ENCODE results near the gene ITPK1.

- TF ChIP-seq POLR2A (IDR thresholded peaks at IDR 0.05) = no peak
- TF ChIP-seq, protein P1, sequence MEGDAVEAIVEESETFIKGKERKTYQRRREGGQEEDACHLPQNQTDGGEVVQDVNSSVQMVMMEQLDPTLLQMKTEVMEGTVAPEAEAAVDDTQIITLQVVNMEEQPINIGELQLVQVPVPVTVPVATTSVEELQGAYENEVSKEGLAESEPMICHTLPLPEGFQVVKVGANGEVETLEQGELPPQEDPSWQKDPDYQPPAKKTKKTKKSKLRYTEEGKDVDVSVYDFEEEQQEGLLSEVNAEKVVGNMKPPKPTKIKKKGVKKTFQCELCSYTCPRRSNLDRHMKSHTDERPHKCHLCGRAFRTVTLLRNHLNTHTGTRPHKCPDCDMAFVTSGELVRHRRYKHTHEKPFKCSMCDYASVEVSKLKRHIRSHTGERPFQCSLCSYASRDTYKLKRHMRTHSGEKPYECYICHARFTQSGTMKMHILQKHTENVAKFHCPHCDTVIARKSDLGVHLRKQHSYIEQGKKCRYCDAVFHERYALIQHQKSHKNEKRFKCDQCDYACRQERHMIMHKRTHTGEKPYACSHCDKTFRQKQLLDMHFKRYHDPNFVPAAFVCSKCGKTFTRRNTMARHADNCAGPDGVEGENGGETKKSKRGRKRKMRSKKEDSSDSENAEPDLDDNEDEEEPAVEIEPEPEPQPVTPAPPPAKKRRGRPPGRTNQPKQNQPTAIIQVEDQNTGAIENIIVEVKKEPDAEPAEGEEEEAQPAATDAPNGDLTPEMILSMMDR (IDR thresholded peaks at IDR 0.05) = no peak
Observed at GRCh38 chr14:93012951-93013719, 102.6 kb downstream of the ITPK1 start.
